Measurements from ENCODE around the gene AEBP2.

AEBP2 gene

GRCh38 chr12:19434538-19434937 lies 4.8 kb upstream of the AEBP2 start:
- H3K27ac ChIP-seq = no peak overlapping the region
- TF ChIP-seq CTCF (conservative IDR thresholded peaks at IDR 0.05; ENCODE audit: low read depth) = no peak
- ChIA-PET CTCF (no interaction called here), POLR2A (ENCODE audit: low non-redundant PET) (no interaction called here)
- DNase-seq (ENCODE audit: low spot score) = no peak

GRCh38 chr12:19435831-19436497 lies 3.3 kb upstream of the AEBP2 start:
- no peak for TF ChIP-seq CTCF (conservative IDR thresholded peaks at IDR 0.05; ENCODE audit: low read depth)
- CTCF ChIA-PET = no interaction called here
- H3K27ac ChIP-seq = no peak overlapping the region
- no peak for DNase-seq (ENCODE audit: low spot score)
- POLR2A ChIA-PET (ENCODE audit: low non-redundant PET) = no interaction called here

- H3K27ac ChIP-seq = no peak overlapping the region
- no peak for TF ChIP-seq CTCF (conservative IDR thresholded peaks at IDR 0.05; ENCODE audit: low read depth)
- no peak for DNase-seq (ENCODE audit: low spot score)
- ChIA-PET CTCF (no interaction called here), POLR2A (ENCODE audit: low non-redundant PET) (no interaction called here)
Observed at GRCh38 chr12:19436931-19437330, 2.4 kb upstream of the AEBP2 start.

DNA sequence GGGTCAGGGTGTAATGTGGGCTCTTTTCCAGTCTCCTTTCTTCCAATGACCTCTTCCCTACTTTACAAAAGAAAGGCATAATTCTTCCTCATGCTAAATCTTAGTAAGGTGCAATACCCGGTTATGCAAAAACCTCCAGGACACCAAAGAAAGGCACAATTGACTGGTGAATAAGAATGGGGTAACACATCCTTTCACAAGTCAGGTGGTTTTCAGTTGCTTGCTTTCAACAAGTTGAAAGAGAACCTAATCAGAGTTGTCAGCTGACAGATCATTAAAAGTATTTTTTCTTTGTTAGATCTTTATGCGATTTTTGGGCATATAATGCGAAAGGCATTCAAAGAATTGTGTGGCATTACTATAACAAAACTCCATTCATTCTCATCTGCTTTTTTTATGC lies 1.3 kb upstream of the AEBP2 start:
- POLR2A ChIA-PET (ENCODE audit: low non-redundant PET) = no interaction called here
- no peak for TF ChIP-seq CTCF (conservative IDR thresholded peaks at IDR 0.05; ENCODE audit: low read depth)
- no peak for DNase-seq (ENCODE audit: low spot score)
- CTCF ChIA-PET = no interaction called here
- no peak overlapping the region for H3K27ac ChIP-seq

GRCh38 chr12:19440019-19440858 lies 947 bp downstream of the AEBP2 start:
- POLR2A ChIA-PET (ENCODE audit: low non-redundant PET) = interaction anchor here (0.6 to 1.1 kb wide), 2 partner anchors 42 to 142 kb away, joined by 5 to 7 read pairs; no protein-coding TSS in a partner anchor
- no peak for TF ChIP-seq CTCF (conservative IDR thresholded peaks at IDR 0.05; ENCODE audit: low read depth)
- CTCF ChIA-PET = no interaction called here
- DNase-seq (ENCODE audit: low spot score) = peak; percentile 42
- peak overlapping the region; percentile 78 for H3K27ac ChIP-seq

- TF ChIP-seq CTCF (conservative IDR thresholded peaks at IDR 0.05; ENCODE audit: low read depth) = no peak
- CTCF ChIA-PET = no interaction called here
Observed at GRCh38 chr12:19440916-19441315, 1.6 kb downstream of the AEBP2 start.

More at GRCh38 chr12:19440916-19441315, 1.6 kb downstream of the AEBP2 start:
- POLR2A ChIA-PET (ENCODE audit: low non-redundant PET) = no interaction called here
- no peak for DNase-seq (ENCODE audit: low spot score)
- no peak overlapping the region for H3K27ac ChIP-seq

Data from RWPE1 (cell line).